ENCODE measurements around the gene MTFR1L. TPM values are rescaled to one million over a fixed set of nuclear protein-coding genes. Genes with fewer than 3 reads are reported as not detected.
A peak's percentile ranks its signal among the peaks of the same experiment; 100 is the strongest.

Gene MTFR1L
- total and polyA plus RNA-seq, 9 of the 15 experiments (the other 6 are each of a cell fraction or from before 2014, with no cell fraction given) = 41.4 to 98.5 (median 53.7) TPM

DNA sequence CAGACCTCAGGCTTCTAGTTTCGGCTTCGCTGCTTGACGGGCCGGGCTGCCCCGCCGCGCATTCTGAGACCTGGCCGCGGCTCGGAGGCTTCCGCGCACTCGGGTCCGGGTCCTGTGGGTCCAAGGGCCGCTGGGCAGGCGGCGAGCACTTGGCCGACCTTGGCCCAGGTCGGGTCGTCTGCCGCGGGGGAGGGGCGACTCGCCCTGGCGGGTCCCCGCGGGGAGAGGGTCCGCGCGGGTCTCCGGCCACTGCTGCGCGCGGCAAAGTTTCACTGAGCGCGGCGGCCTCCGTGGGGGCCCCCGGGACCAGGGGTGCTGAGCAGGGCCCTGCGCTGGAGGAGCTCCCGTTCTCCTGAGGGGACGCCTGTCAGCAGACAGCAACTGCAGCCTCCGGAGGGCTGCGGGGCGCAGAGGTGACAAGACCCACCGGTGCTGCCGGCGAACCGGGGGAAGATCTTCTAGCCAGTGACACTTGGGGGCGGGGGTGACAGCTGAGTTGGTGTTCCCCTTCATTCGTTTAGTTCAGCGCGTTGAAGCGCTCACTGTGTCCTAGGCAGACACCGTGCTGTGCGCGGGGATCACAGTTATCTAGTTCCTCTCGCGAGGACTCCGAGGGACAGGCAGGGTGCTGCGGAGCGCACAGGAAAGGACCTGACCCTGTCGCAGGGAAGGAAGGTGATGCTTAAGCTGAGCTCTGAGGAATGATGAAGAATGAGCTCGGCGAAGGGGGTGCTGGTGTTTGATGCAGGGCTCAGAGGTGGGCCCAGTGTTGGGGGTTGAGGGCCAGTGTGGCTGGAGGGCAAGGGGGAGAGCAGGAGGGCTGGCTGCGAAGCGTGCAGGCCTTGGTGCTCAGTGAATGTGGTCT is 725 bp downstream of the MTFR1L start (continued):
- no peak for TF ChIP-seq REST (IDR thresholded peaks at IDR 0.05; ENCODE audit: borderline replicate concordance)
- TF ChIP-seq REST (CRISPR knock-in tag; IDR thresholded peaks at IDR 0.05; ENCODE audit: low read depth) = no peak
- TF ChIP-seq ZNF324 (CRISPR knock-in tag; IDR thresholded peaks at IDR 0.05) = no peak
- no peak for TF ChIP-seq KDM5B (IDR thresholded peaks at IDR 0.05; ENCODE audit: insufficient replicate concordance, low read depth, low read length)
- no peak for TF ChIP-seq MAFF (IDR thresholded peaks at IDR 0.05; ENCODE audit: low read length)
- TF ChIP-seq DNMT1 (IDR thresholded peaks at IDR 0.05) = no peak
- TF ChIP-seq, protein P1, sequence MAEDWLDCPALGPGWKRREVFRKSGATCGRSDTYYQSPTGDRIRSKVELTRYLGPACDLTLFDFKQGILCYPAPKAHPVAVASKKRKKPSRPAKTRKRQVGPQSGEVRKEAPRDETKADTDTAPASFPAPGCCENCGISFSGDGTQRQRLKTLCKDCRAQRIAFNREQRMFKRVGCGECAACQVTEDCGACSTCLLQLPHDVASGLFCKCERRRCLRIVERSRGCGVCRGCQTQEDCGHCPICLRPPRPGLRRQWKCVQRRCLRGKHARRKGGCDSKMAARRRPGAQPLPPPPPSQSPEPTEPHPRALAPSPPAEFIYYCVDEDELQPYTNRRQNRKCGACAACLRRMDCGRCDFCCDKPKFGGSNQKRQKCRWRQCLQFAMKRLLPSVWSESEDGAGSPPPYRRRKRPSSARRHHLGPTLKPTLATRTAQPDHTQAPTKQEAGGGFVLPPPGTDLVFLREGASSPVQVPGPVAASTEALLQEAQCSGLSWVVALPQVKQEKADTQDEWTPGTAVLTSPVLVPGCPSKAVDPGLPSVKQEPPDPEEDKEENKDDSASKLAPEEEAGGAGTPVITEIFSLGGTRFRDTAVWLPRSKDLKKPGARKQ (CRISPR knock-in tag; IDR thresholded peaks at IDR 0.05) = no peak
- TF ChIP-seq TOE1 (IDR thresholded peaks at IDR 0.05; ENCODE audit: borderline replicate concordance) = no peak; the same call in 1 of the 2 replicates
- no peak; the same call in 1 of the 2 replicates for TF ChIP-seq TOE1 (CRISPR knock-in tag; IDR thresholded peaks at IDR 0.05; ENCODE audit: borderline replicate concordance, low read depth)
- TF ChIP-seq CEBPB (tag; IDR thresholded peaks at IDR 0.05) = no peak
- TF ChIP-seq TAF9B (IDR thresholded peaks at IDR 0.05; ENCODE audit: partially characterized antibody) = no peak
- TF ChIP-seq PURB (CRISPR knock-in tag; IDR thresholded peaks at IDR 0.05; ENCODE audit: low read depth) = no peak
- no peak for TF ChIP-seq MCM2 (IDR thresholded peaks at IDR 0.05; ENCODE audit: low read depth)
- no peak for TF ChIP-seq HSF4 (CRISPR knock-in tag; IDR thresholded peaks at IDR 0.05; ENCODE audit: borderline replicate concordance)
- no peak for TF ChIP-seq TRIM28 (IDR thresholded peaks at IDR 0.05)
- TF ChIP-seq ZNF280B (CRISPR knock-in tag; IDR thresholded peaks at IDR 0.05) = no peak
- peak; percentile 58; the same call in 1 of the 2 replicates for TF ChIP-seq ZBTB7A (IDR thresholded peaks at IDR 0.05; ENCODE audit: borderline replicate concordance, control insufficient read depth, low read depth, low read length)
